HCT116 (cell line): ENCODE data around the gene ACOXL. TPM values are rescaled to one million over a fixed set of nuclear protein-coding genes. Genes with fewer than 3 reads are reported as not detected.

ENCODE experiments used
- ATAC-seq: fragments of 200-7000 bp; cut with Tn5 transposase; 2 replicates; pipeline ENCODE4 v1.9.1; 2020; ENCODE audit warnings: mild to moderate bottlenecking, moderate library complexity
- BruUV-seq: library from RNA; stranded (reverse); fragments of 400-500 nt; replicated peaks from 2 replicates; lab custom pipeline; 2021; lab: Mats Ljungman, UMichigan
- CTCF ChIA-PET: fragments of 300-600 bp; sonication (Branson Sonifier 250); formaldehyde crosslinking; loops from one replicate; lab custom pipeline; 2021; ENCODE audit warnings: antibody characterized with exemption; lab: Charles Lee
- POLR2A ChIA-PET: fragments of 300-600, 350-600 bp; sonication (Branson Sonifier 250); formaldehyde crosslinking; loops from one replicate; lab custom pipeline; 2021; ENCODE audit warnings: antibody characterized with exemption; lab: Charles Lee
- RAD21 ChIA-PET, 2 experiments: fragments of 300-600 bp; sonication (Branson Sonifier 250); formaldehyde crosslinking; loops; one replicate each; lab custom pipeline; 2023; ENCODE audit warnings: low total read pairs in 2 of 2; ENCODE audit not compliant: uncharacterized antibody in 2 of 2, unreplicated experiment in 2 of 2, low non-redundant PET in 1 of 2; lab: Charles Lee
- DNase-seq: peaks from one replicate; pipeline ENCODE4 v3.0.0-alpha.2; 2010; ENCODE audit warnings: low read depth, low spot score
- H2AFZ ChIP-seq: fragments of 200-600 bp; shearing (Covaris generic), sonication (generic); 2 replicates; pipeline ENCODE4 v1.6.1; 2017; ENCODE audit warnings: low read depth, mixed run types, mixed read lengths, antibody characterized with exemption, low read length; ENCODE audit not compliant: poor library complexity, severe bottlenecking
- H3K27ac ChIP-seq: 2 replicates; pipeline ENCODE4 v1.5.1; 2012; ENCODE audit warnings: low read depth, low read length
- H3K27me3 ChIP-seq: fragments of 200-600 bp; sonication (generic); 2 replicates; pipeline ENCODE4 v1.6.1; 2016; ENCODE audit warnings: mixed run types, low read length, mixed read lengths; ENCODE audit not compliant: insufficient read depth
- H3K36me3 ChIP-seq, 2 experiments: fragments of 200-500 bp in 1 of 2; fragments of 200-600 bp in 1 of 2; sonication (Bioruptor generic) in 1 of 2; sonication (generic) in 1 of 2; 2 replicates each; pipeline versions ENCODE4 v1.5.1 to v1.6.1; 2014 to 2016; ENCODE audit warnings: low read length in 2 of 2, inconsistent platforms in 1 of 2, mixed read lengths in 1 of 2, mixed run types in 1 of 2; ENCODE audit not compliant: insufficient read depth in 2 of 2, control insufficient read depth in 1 of 2
- H3K4me1 ChIP-seq, 2 experiments: fragments of 200-600 bp in 1 of 2; sonication (generic) in 1 of 2; 2 replicates each; pipeline versions ENCODE4 v1.5.1 to v1.6.1; 2012 to 2017; ENCODE audit warnings: low read length in 2 of 2, inconsistent platforms in 1 of 2, mild to moderate bottlenecking in 1 of 2, mixed read lengths in 1 of 2, mixed run types in 1 of 2, moderate library complexity in 1 of 2; ENCODE audit not compliant: insufficient read depth in 2 of 2, control insufficient read depth in 1 of 2
- H3K4me2 ChIP-seq: fragments of 200-600 bp; sonication (generic); 2 replicates; pipeline ENCODE4 v1.6.1; 2017; ENCODE audit warnings: mixed run types, low read length, mixed read lengths
- H3K4me3 ChIP-seq, 2 experiments: fragments of 200-600 bp in 1 of 2; sonication (generic) in 1 of 2; replicated peaks in 1 of 2; 2 replicates each; pipeline ENCODE4 v1.5.1; 2011 to 2016; ENCODE audit warnings: low read length in 2 of 2, control low read depth in 1 of 2, low read depth in 1 of 2, mild to moderate bottlenecking in 1 of 2, mixed read lengths in 1 of 2, mixed run types in 1 of 2
- H3K79me2 ChIP-seq: fragments of 200-600 bp; sonication (generic); 2 replicates; pipeline ENCODE4 v1.6.1; 2017; ENCODE audit warnings: mild to moderate bottlenecking, mixed run types, low read length, moderate library complexity, mixed read lengths; ENCODE audit not compliant: insufficient read depth
- H3K9ac ChIP-seq: fragments of 200-600 bp; sonication (generic); 2 replicates; pipeline ENCODE4 v1.6.1; 2016; ENCODE audit warnings: low read length, mixed read lengths
- H3K9me2 ChIP-seq: fragments of 200-600 bp; sonication (generic), shearing (Covaris generic); 2 replicates; pipeline ENCODE4 v1.6.1; 2017; ENCODE audit warnings: mixed run types, mild to moderate bottlenecking, moderate library complexity; ENCODE audit not compliant: insufficient read depth
- H3K9me3 ChIP-seq, 2 experiments: fragments of 200-500 bp in 1 of 2; fragments of 200-600 bp in 1 of 2; sonication (Bioruptor generic) in 1 of 2; sonication (generic) in 1 of 2; 2 replicates each; pipeline ENCODE4 v1.6.1; 2014 to 2017; ENCODE audit warnings: low read length in 2 of 2, mixed read lengths in 2 of 2, inconsistent platforms in 1 of 2, low read depth in 1 of 2, mild to moderate bottlenecking in 1 of 2, mixed run types in 1 of 2, moderate library complexity in 1 of 2; ENCODE audit not compliant: control insufficient read depth in 1 of 2, insufficient read depth in 1 of 2
- H4K20me1 ChIP-seq: fragments of 200-600 bp; sonication (generic), shearing (Covaris generic); 2 replicates; pipeline ENCODE4 v1.6.1; 2017; ENCODE audit warnings: mixed run types, mild to moderate bottlenecking, moderate library complexity; ENCODE audit not compliant: insufficient read depth
- CBX3 ChIP-seq: IDR thresholded peaks from 2 replicates; pipeline ENCODE4 v1.6.1; 2012; ENCODE audit warnings: low read depth
- CEBPB ChIP-seq: IDR thresholded peaks from 2 replicates; pipeline ENCODE4 v1.6.1; 2012; ENCODE audit warnings: low read depth
- EGR1 ChIP-seq: IDR thresholded peaks from 2 replicates; pipeline ENCODE4 v1.6.1; 2012; ENCODE audit warnings: low read depth
- ELF1 ChIP-seq: IDR thresholded peaks from 2 replicates; pipeline ENCODE4 v1.6.1; 2012; ENCODE audit warnings: low read depth, borderline replicate concordance
- EZH2 ChIP-seq: fragments of 200-600 bp; sonication (generic); IDR thresholded peaks from 2 replicates; pipeline ENCODE4 v1.6.1; 2017; ENCODE audit warnings: antibody characterized with exemption, mixed run types
- EZH2phosphoT487 ChIP-seq: fragments of 200-600 bp; IDR thresholded peaks from 2 replicates; pipeline ENCODE4 v1.6.1; 2018; ENCODE audit warnings: antibody characterized with exemption, borderline replicate concordance
- FOSL1 ChIP-seq: IDR thresholded peaks from 2 replicates; pipeline ENCODE4 v1.6.1; 2012; ENCODE audit warnings: low read depth
- JUND ChIP-seq: IDR thresholded peaks from 2 replicates; pipeline ENCODE4 v1.6.1; 2012
- SP1 ChIP-seq: IDR thresholded peaks from 2 replicates; pipeline ENCODE4 v1.6.1; 2012; ENCODE audit warnings: low read depth
- TCF7L2 ChIP-seq: IDR thresholded peaks from 2 replicates; pipeline ENCODE4 v1.7.0; 2011; ENCODE audit warnings: borderline replicate concordance, inconsistent platforms; ENCODE audit not compliant: insufficient read depth, insufficient read length; ENCODE audit errors: extremely low read depth
- YY1 ChIP-seq: IDR thresholded peaks from 2 replicates; pipeline ENCODE4 v1.6.1; 2011; ENCODE audit warnings: low read length, low read depth, moderate library complexity, mild to moderate bottlenecking; ENCODE audit not compliant: insufficient replicate concordance; ENCODE audit errors: extremely low read depth
- ZFX ChIP-seq: fragments of 450-650 bp; IDR thresholded peaks from 2 replicates; pipeline ENCODE4 v1.6.1; 2017
- ZNF274 ChIP-seq: fragments of 200-500 bp; sonication (Bioruptor generic); IDR thresholded peaks from 2 replicates; pipeline ENCODE4 v1.6.1; 2014; ENCODE audit warnings: mild to moderate bottlenecking, low read depth, low read length, inconsistent platforms
- intact Hi-C: fragments of 100-400 bp; cut with micrococcal nuclease; formaldehyde crosslinking; loops from 2 replicates; pipeline ENCODE4 v1.10.0; 2022
- total RNA-seq: library from RNA; stranded (reverse); gene quantifications from one replicate; pipeline ENCODE4 v1.2.1, GENCODE V29; 2021; ENCODE audit not compliant: unreplicated experiment
- TF ChIP-seq, protein P1 (sequence below), 3 experiments: fragments of 200-600 bp in 1 of 3; sonication (generic) in 1 of 3; IDR thresholded peaks in 2 of 3; conservative IDR thresholded peaks in 1 of 3; 2 replicates each; pipeline ENCODE4 v1.5.1; 2012 to 2017; ENCODE audit warnings: low read depth in 2 of 3, low read length in 2 of 3, antibody characterized with exemption in 1 of 3, borderline replicate concordance in 1 of 3, control low read depth in 1 of 3, mild to moderate bottlenecking in 1 of 3, mixed read lengths in 1 of 3, mixed run types in 1 of 3, moderate library complexity in 1 of 3; ENCODE audit not compliant: insufficient read depth in 1 of 3
- TF ChIP-seq, protein P2 (sequence below): IDR thresholded peaks from 2 replicates; pipeline ENCODE4 v1.6.1; 2012

ACOXL gene
- total RNA-seq, 1 experiment from 2014 or later: 5.5 TPM

DNA sequence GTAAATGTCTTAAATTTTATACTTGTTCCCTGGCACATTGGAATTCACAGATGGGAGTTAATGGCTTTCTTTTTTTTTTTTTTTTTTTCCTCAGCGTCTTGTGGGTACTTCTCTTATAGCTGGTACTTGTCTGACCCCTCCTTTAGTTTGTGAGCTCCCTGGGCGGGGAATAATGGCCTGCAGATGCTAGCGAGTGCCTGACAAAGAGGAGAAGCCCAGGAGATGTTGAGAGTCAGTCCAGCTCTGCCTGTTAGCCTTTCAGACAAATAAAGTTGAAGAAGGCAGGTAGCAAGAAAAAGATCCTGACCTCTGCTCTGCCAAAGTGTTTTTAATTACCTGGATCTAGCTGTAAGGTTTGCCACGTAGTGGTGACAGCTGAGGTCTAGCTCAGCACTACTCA lies 395.0 kb downstream of the ACOXL start:
- POLR2A ChIA-PET: no interaction called here
- TF ChIP-seq ZNF274 (no peak), FOSL1 (no peak), TCF7L2 (no peak), CBX3 (no peak), ELF1 (no peak), JUND (no peak), EZH2 (no peak), ZFX (no peak), EGR1 (no peak), YY1 (no peak), CEBPB (no peak), SP1 (no peak), EZH2phosphoT487 (no peak)
- TF ChIP-seq, protein P1, sequence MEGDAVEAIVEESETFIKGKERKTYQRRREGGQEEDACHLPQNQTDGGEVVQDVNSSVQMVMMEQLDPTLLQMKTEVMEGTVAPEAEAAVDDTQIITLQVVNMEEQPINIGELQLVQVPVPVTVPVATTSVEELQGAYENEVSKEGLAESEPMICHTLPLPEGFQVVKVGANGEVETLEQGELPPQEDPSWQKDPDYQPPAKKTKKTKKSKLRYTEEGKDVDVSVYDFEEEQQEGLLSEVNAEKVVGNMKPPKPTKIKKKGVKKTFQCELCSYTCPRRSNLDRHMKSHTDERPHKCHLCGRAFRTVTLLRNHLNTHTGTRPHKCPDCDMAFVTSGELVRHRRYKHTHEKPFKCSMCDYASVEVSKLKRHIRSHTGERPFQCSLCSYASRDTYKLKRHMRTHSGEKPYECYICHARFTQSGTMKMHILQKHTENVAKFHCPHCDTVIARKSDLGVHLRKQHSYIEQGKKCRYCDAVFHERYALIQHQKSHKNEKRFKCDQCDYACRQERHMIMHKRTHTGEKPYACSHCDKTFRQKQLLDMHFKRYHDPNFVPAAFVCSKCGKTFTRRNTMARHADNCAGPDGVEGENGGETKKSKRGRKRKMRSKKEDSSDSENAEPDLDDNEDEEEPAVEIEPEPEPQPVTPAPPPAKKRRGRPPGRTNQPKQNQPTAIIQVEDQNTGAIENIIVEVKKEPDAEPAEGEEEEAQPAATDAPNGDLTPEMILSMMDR (IDR thresholded peaks at IDR 0.05 in 2 of 3, conservative IDR thresholded peaks at IDR 0.05 in 1 of 3; ENCODE audit: borderline replicate concordance in 1 of 3, insufficient read depth in 1 of 3, low read depth in 2 of 3, low read length in 2 of 3): no peak
- TF ChIP-seq, protein P2, sequence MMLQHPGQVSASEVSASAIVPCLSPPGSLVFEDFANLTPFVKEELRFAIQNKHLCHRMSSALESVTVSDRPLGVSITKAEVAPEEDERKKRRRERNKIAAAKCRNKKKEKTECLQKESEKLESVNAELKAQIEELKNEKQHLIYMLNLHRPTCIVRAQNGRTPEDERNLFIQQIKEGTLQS: no peak
- TF ChIP-seq, all 23 proteins: peak for 0
- H3K4me2 ChIP-seq: no peak overlapping the region
- no peak overlapping the region for H3K4me3 ChIP-seq
- H3K36me3 ChIP-seq: peaks cover 26 to 43% of the 10 kb centered on the region in 2 experiments
- DNase-seq (no peak), ATAC-seq (no peak)
- no peak overlapping the region for H3K9ac ChIP-seq
- peaks cover 61% of the 10 kb centered on the region for H3K79me2 ChIP-seq
- H3K27me3 ChIP-seq: no peaks in the 10 kb centered on the region
- intact Hi-C loops: no loop called here
- CTCF ChIA-PET: no interaction called here
- H3K9me2 ChIP-seq: no peaks in the 10 kb centered on the region
- RAD21 ChIA-PET: no interaction called here
- H3K4me1 ChIP-seq: peaks cover 5 to 10% of the 10 kb centered on the region in 2 experiments; a peak in 1 of 4 replicates
- BruUV-seq: no TSS peak
- no peak overlapping the region for H3K27ac ChIP-seq
- H2AFZ ChIP-seq: no peak overlapping the region
- no peaks in the 10 kb centered on the region for H3K9me3 ChIP-seq
- peaks cover 5% of the 10 kb centered on the region; the same call in 1 of the 2 replicates for H4K20me1 ChIP-seq
